G401 (cell line): ENCODE data around the gene FBXW10. TPM values are rescaled to one million over a fixed set of nuclear protein-coding genes. Genes with fewer than 3 reads are reported as not detected.
"Not testable (repeated sequence)": the region's sequence is repeated elsewhere in the genome, so short reads cannot be mapped to it uniquely, and the experiment has no call there.

ENCODE experiments used
- DNase-seq: peaks from one replicate; pipeline ENCODE4 v3.0.0-alpha.2; 2015; ENCODE audit warnings: low spot score
- in situ Hi-C: cut with HindIII; loops from 2 replicates; pipeline ENCODE4 v1.10.0; 2016; ENCODE audit warnings: low sequenced_read_pairs, mixed read lengths
- total RNA-seq: library from RNA; depleted of rRNA; stranded (reverse); fragments of >200 nt; shearing (Covaris generic); gene quantifications from 2 replicates; pipeline ENCODE4 v1.2.3, GENCODE V29; 2014; rRNA removed

FBXW10 gene
- total RNA-seq, 1 experiment from 2014 or later: not detected

- in situ Hi-C loops, DNase-seq: not testable (repeated sequence)
Observed at GRCh38 chr17:18803458-18804245, 59.8 kb downstream of the FBXW10 start.

- in situ Hi-C loops, DNase-seq: not testable (repeated sequence)
Observed at GRCh38 chr17:18815924-18816323, 72.1 kb downstream of the FBXW10 start.

DNA sequence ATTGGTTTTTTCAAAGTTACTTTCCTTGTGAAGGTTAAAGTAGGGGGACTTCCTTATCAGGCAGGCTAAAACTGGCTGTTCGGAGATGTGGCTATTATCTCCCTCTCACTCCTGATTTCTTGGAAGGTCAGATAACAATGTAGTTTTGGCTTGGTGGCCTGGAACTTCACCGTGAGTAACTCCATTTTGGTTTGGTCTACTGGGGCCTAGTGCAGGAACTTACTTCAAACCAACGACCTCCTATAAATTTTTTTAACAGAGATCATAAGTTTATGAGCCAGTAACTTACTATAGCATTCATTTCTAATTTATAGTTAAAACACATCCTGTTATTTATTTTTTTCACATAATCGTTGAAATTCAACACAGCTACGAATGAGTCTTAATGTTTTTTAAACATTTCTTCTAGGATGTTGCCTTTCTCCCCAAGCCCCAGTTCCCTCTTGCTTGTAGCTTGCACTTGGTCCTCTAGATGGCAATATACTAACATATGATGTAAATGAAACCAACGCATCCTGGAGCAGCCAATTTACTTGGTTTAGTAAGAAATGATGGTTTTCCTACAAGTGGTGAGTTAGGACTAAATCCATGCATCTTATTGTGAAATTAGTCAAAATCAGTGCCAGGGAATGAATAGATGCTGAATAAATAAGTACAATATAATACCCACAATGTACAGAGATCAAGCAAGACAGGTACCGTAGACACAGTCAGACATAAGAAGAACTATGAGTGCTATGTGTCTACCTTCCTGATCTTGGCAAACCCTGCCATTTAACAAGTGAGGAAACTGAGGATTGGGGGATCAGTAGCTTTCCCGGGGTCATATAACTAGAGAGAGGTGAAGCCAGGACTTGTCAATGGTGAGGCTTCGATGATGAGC is 72.9 kb downstream of the FBXW10 start:
- in situ Hi-C loops: not testable (repeated sequence)

GRCh38 chr17:18821430-18821829 is 77.6 kb downstream of the FBXW10 start:
- in situ Hi-C loops, DNase-seq: not testable (repeated sequence)

More for the DNA sequence above, 72.9 kb downstream of the FBXW10 start:
- DNase-seq: peak; percentile 84

GRCh38 chr17:18827613-18828012 is 83.8 kb downstream of the FBXW10 start:
- DNase-seq, in situ Hi-C loops: not testable (repeated sequence)

Other genes with a start within 250 kb of the FBXW10 start
- not detected in 2 replicates for gene TBC1D28, start 99.7 kb upstream of the FBXW10 start, total RNA-seq
- gene FOXO3B, start 61.7 kb upstream of the FBXW10 start, total RNA-seq: 1.8 and 4.0 TPM in 2 replicates
- 46.6 and 47.7 TPM in 2 replicates for gene TVP23B, start 37.1 kb downstream of the FBXW10 start, total RNA-seq
- 101 and 137 TPM in 2 replicates for gene PRPSAP2, start 114.1 kb downstream of the FBXW10 start, total RNA-seq
- gene SLC5A10, start 208.1 kb downstream of the FBXW10 start, total RNA-seq: not detected in 2 replicates